ENCODE results near the gene PLIN4.
A peak's percentile ranks its signal among the peaks of the same experiment; 100 is the strongest.
"Not testable (repeated sequence)": the region's sequence is repeated elsewhere in the genome, so short reads cannot be mapped to it uniquely, and the experiment has no call there.

The PLIN4 gene, protein sequence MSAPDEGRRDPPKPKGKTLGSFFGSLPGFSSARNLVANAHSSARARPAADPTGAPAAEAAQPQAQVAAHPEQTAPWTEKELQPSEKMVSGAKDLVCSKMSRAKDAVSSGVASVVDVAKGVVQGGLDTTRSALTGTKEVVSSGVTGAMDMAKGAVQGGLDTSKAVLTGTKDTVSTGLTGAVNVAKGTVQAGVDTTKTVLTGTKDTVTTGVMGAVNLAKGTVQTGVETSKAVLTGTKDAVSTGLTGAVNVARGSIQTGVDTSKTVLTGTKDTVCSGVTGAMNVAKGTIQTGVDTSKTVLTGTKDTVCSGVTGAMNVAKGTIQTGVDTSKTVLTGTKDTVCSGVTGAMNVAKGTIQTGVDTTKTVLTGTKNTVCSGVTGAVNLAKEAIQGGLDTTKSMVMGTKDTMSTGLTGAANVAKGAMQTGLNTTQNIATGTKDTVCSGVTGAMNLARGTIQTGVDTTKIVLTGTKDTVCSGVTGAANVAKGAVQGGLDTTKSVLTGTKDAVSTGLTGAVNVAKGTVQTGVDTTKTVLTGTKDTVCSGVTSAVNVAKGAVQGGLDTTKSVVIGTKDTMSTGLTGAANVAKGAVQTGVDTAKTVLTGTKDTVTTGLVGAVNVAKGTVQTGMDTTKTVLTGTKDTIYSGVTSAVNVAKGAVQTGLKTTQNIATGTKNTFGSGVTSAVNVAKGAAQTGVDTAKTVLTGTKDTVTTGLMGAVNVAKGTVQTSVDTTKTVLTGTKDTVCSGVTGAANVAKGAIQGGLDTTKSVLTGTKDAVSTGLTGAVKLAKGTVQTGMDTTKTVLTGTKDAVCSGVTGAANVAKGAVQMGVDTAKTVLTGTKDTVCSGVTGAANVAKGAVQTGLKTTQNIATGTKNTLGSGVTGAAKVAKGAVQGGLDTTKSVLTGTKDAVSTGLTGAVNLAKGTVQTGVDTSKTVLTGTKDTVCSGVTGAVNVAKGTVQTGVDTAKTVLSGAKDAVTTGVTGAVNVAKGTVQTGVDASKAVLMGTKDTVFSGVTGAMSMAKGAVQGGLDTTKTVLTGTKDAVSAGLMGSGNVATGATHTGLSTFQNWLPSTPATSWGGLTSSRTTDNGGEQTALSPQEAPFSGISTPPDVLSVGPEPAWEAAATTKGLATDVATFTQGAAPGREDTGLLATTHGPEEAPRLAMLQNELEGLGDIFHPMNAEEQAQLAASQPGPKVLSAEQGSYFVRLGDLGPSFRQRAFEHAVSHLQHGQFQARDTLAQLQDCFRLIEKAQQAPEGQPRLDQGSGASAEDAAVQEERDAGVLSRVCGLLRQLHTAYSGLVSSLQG (N-terminal part only)
- total RNA-seq: 0 to 0.42 reads per million in 2 experiments

GRCh38 chr19:4518345-4519171 lies at the start of gene PLIN4:
Gene PLIN4 (minus strand): TSS chr19:4518486. CDS start chr19:4518272, 214 bp downstream.
- DNase-seq (ENCODE audit: low read depth): no peak

DNA sequence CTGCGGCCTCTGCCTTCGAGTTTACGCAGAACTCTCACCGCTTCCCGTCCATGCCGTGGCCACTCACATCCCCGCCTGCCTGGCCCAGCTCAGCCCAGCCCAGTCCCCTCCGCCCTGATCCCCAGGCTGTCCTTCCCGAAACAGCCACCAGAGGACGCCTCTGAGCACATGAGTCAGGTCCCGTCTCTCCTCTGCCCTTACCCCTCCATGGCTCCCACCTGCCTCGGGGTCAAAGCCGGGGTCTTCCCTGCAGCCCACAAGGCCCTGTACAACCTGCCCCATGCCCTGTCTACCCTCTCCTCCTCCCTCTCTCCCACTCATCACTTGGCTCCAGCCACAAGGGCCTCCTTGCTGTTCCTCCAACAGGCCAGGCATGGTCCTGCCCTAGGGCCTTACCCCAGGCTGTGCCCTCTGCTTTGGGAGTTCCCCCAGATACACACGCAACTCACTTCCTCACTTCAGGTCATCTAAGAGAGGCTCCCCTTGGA lies 49.3 kb upstream of the PLIN4 start:
- DNase-seq (ENCODE audit: low read depth): peak; percentile 44

DNA sequence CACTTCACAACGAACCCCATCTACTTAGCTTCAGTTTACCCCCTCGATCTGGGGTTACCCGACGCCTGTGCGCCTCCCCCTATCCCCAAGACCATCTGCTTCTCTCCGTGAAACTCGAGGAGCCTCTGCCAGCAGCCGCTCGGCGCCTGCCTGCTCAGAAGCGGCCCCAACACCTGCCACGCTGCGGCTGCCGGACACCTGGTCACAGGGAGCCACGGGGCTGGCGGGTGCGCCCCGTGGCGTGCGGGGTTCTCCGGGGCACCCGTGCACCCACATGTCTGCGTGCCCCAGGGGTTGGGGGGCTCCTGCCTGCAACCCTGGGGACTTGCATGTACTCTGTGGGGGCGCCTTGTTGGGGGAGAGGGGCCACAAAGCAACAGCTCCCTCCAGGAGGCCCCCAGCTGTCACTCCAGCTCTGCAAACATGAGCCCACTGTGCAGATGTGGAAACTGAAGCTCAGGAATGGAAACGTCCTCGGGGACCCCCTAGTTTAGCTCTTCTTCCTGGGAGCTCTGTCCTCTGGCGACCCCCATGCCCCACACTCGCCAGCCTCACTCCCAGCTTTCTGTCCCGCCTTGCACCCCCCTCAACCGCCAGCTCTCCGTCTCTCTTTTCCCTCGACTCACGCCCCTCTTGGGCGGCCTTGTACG lies 48.2 kb upstream of the PLIN4 start:
- no peak for DNase-seq (ENCODE audit: low read depth)

DNA sequence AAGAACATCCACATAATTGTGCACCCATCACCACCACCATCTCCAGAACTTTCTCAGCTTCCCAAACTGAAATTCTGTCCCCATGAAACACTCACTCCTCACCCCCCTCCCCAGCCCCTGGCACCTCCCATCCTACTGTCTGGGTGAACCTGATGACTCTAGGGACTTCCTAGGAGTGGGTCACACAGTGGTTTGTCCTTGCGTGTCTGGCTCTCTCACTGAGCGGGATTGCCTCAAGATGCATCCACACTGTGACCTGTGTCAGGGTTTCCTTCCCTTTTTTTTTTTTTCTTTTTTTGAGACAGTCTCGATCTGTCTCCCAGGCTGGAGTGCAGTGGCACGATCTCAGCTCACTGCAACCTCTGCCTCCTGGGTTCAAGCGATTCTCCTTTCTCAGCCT lies 45.3 kb upstream of the PLIN4 start:
- not testable (repeated sequence) for DNase-seq (ENCODE audit: low read depth)

GRCh38 chr19:4562085-4562484 lies 43.8 kb upstream of the PLIN4 start:
- DNase-seq (ENCODE audit: low read depth): not testable (repeated sequence)

DNA sequence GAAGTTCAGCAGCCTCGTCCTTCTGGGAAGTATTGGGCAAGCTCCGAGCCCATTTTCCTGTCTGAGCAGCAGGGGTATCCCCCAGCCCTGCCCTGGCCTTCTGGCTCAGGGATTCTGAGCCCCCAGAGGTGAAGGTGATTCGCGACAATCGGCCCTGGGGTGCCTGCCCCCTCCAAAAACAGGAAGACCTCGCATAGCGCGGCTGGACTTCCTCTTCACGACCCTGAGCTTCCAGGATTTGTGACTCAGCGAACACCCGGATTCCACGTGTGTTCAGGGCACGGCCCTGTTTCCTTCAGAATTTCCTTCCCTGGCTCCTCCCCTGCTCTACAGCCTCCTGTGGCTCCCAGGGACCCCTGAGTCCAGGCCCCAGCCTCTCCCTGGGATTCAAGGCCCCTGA lies 41.3 kb upstream of the PLIN4 start, which contains the start of gene SEMA6B:
SEMA6B (minus strand) TSS at position 116 of the 400 bp plus-strand sequence. CDS start 1,227 bp downstream, outside the sequence.
- DNase-seq (ENCODE audit: low read depth): no peak

DNA sequence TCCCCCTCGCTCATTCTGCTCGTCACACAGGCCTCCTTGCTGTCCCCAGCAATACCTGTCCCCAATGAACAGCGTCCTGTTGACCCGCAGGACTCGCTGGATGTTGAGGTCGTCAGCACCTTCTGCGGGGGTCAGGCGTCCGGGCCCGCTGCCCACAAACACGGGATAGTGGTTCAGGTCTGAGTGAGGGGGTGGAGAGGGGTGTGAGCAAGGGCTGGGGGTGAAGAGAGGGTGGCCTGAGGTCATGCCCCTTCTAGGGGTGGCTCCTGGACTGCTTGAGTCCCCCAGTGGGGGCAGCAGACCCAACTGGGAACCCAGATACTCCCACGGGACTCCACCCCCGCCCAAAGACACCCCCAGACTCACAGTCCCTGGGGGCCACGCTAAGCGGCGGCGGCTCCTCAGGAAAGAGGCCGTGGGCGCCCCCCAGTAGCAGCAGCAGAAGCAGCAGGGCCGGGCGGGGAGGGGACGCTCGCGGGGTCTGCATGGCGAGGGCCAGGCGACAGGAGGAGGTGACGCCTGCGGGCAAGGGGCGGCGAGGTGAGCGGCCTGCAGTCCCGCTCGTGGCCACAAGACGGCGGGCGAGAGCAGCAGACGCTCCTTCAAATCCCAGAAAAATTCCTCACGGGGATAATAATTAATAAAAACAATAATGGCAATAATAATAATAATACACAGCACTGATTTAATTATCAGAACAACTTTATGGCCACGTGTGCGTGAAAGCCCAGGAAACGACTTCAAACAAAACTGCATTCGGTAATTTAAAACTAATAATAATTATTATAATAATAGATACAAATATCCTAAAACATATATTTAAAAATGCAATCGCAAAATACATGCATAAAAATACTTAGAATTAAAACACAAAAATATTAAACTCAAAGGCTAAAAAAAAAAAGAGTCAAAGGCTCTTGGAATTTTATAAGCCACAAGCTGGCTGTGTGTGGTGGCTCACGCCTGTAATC lies 40.0 kb upstream of the PLIN4 start:
- DNase-seq (ENCODE audit: low read depth): no peak

- no peak for DNase-seq (ENCODE audit: low read depth)
Observed at GRCh38 chr19:4557144-4557970, 39.1 kb upstream of the PLIN4 start.

DNA sequence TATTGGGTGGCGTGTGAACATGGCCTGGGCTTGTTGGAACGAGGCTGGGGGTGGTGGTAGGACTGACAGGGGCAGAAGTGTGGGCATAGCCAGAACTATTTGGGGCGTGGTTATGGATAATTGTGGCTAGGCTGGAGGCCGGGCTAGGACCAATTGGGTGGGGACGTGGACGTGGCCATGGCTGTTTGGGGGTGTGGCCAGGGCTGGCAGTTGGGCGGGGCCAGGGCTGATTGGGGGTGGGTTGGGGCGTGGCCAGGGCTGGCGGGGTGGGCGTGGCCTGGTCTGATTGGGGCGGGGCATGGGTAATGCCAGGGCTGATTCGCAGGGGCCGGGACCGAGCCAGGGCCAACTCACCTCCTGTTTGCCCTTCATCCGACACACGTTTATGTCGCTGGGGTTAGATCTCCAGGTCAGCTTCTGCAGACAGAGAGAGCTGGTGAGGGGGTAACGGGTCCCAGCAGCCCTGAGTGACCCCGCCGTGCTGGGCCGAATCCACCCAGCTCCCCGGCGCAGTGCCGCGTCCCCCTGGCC lies 38.4 kb upstream of the PLIN4 start:
- no peak for DNase-seq (ENCODE audit: low read depth)

- DNase-seq (ENCODE audit: low read depth): no peak
Observed at GRCh38 chr19:4555657-4556561, 37.6 kb upstream of the PLIN4 start.

GRCh38 chr19:4554717-4555116 lies 36.4 kb upstream of the PLIN4 start:
- no peak for DNase-seq (ENCODE audit: low read depth)

GRCh38 chr19:4553775-4554174 lies 35.5 kb upstream of the PLIN4 start:
- no peak for DNase-seq (ENCODE audit: low read depth)

DNA sequence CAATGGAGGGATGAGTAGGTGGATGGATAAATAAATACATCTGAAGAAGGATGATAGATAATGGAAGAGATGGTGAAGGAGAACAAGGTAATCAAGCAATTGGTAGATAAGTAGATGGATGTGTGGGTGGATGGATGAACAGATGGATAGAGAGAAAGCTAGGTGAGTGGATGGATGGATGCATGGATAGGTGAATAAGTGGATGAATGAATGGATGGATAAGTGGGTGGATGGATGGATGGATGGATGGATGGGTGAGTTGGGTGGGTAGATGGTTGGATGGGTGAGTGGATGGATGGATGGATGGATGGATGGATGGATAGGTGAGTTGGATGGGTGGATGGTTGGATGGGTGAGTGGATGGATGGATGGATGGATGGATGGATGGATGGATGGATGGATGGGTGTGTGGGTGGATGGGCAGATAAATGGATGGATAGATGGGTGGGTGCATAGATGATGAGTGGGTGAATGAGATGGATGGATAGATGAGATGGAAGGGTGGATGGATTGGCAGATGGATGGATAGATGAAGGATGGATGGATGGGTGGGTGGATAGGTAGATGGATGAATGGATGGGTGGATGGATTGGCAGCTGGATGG lies 34.9 kb upstream of the PLIN4 start:
- no peak for DNase-seq (ENCODE audit: low read depth)

GRCh38 chr19:4552525-4552819 lies 34.2 kb upstream of the PLIN4 start:
- DNase-seq (ENCODE audit: low read depth): no peak

GRCh38 chr19:4550479-4551050 lies 32.3 kb upstream of the PLIN4 start:
- no peak for DNase-seq (ENCODE audit: low read depth)

DNA sequence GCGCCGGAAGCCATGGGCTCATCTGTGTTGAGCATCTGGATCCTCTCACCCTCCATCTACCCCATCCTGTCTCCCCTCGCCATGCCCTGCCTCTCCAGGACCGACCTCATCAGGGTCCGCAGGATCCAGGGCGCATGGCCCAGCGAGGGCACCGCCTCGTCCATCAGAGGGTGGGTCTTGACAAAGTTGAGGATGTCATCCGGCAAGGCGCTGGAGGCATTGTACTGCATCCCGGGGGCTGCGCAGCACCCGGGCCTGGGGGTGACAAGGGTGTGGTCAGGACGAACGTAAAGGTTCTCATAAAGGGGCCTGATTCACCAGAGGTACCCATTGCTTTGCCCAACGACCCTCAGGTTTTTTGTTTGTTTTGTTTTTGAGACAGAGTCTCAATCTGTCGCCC lies 31.7 kb upstream of the PLIN4 start:
- no peak for DNase-seq (ENCODE audit: low read depth)
